H9 (cell line): ENCODE measurements around the gene PDE3A. TPM values are rescaled to one million over a fixed set of nuclear protein-coding genes. Genes with fewer than 3 reads are reported as not detected.

ENCODE experiments used
- DNase-seq: peaks from one replicate; pipeline ENCODE4 v3.0.0-alpha.2; 2017
- H2AFZ ChIP-seq: one replicate; pipeline ENCODE4 v1.6.1; 2013; ENCODE audit warnings: mild to moderate bottlenecking, low read length, control low read depth, moderate library complexity
- H2AK5ac ChIP-seq: 2 replicates; pipeline ENCODE4 v1.6.1; 2013; ENCODE audit warnings: low read length, control low read depth, mixed read lengths; ENCODE audit not compliant: insufficient read length
- H2BK120ac ChIP-seq: one replicate; pipeline ENCODE4 v1.6.1; 2013; ENCODE audit warnings: low read depth, mild to moderate bottlenecking, low read length, control low read depth, inconsistent platforms; ENCODE audit not compliant: poor library complexity, severe bottlenecking
- H2BK12ac ChIP-seq: 2 replicates; pipeline ENCODE4 v1.6.1; 2013; ENCODE audit warnings: low read length, control low read depth, mixed read lengths, low read depth; ENCODE audit not compliant: insufficient read length
- H2BK15ac ChIP-seq: 2 replicates; pipeline ENCODE4 v1.6.1; 2013; ENCODE audit warnings: low read depth, low read length, control low read depth
- H2BK20ac ChIP-seq: one replicate; pipeline ENCODE4 v1.6.1; 2013; ENCODE audit warnings: low read depth, mild to moderate bottlenecking, low read length, control low read depth, inconsistent platforms; ENCODE audit not compliant: poor library complexity, severe bottlenecking
- H2BK5ac ChIP-seq: 2 replicates; pipeline ENCODE4 v1.6.1; 2013; ENCODE audit warnings: low read length, control low read depth, mixed read lengths; ENCODE audit not compliant: insufficient read length
- H3K14ac ChIP-seq: 2 replicates; pipeline ENCODE4 v1.6.1; 2013; ENCODE audit warnings: low read length, control low read depth; ENCODE audit not compliant: insufficient read depth
- H3K18ac ChIP-seq: 2 replicates; pipeline ENCODE4 v1.6.1; 2013; ENCODE audit warnings: low read depth, mild to moderate bottlenecking, mixed read lengths, low read length, control low read depth; ENCODE audit not compliant: insufficient read length
- H3K23ac ChIP-seq: 2 replicates; pipeline ENCODE4 v1.6.1; 2013; ENCODE audit warnings: low read length, control low read depth, mixed read lengths, low read depth; ENCODE audit not compliant: insufficient read length
- H3K23me2 ChIP-seq: 2 replicates; pipeline ENCODE4 v1.6.1; 2013; ENCODE audit warnings: low read depth, mild to moderate bottlenecking, mixed read lengths, low read length, control low read depth; ENCODE audit not compliant: insufficient read length, poor library complexity, severe bottlenecking
- H3K27ac ChIP-seq: 2 replicates; pipeline ENCODE4 v1.5.1; 2013; ENCODE audit warnings: low read length, control low read depth, mixed read lengths, low read depth; ENCODE audit not compliant: insufficient read length
- H3K27me3 ChIP-seq: 2 replicates; pipeline ENCODE4 v1.6.1; 2013; ENCODE audit warnings: low read length, control low read depth, inconsistent platforms; ENCODE audit not compliant: insufficient read depth
- H3K4ac ChIP-seq: 2 replicates; pipeline ENCODE4 v1.6.1; 2013; ENCODE audit warnings: low read depth, mild to moderate bottlenecking, control low read depth, inconsistent platforms, low read length, moderate library complexity
- H3K4me1 ChIP-seq: 2 replicates; pipeline ENCODE4 v1.6.1; 2013; ENCODE audit warnings: low read length, control low read depth, inconsistent platforms; ENCODE audit not compliant: insufficient read depth
- H3K4me2 ChIP-seq: 2 replicates; pipeline ENCODE4 v1.6.1; 2013; ENCODE audit warnings: low read length, control low read depth, mixed read lengths; ENCODE audit not compliant: insufficient read length, insufficient read depth
- H3K56ac ChIP-seq: 2 replicates; pipeline ENCODE4 v1.6.1; 2013; ENCODE audit warnings: low read depth, mild to moderate bottlenecking, mixed read lengths, low read length, control low read depth; ENCODE audit not compliant: insufficient read length
- H3K79me1 ChIP-seq: 2 replicates; pipeline ENCODE4 v1.6.1; 2013; ENCODE audit warnings: low read depth, mild to moderate bottlenecking, moderate library complexity, low read length, control low read depth, inconsistent platforms; ENCODE audit not compliant: insufficient read depth, poor library complexity, severe bottlenecking
- H3K79me2 ChIP-seq: 2 replicates; pipeline ENCODE4 v1.6.1; 2013; ENCODE audit warnings: low read length, control low read depth, inconsistent platforms; ENCODE audit not compliant: insufficient read depth
- H3K9ac ChIP-seq: 2 replicates; pipeline ENCODE4 v1.6.1; 2013; ENCODE audit warnings: low read length, control low read depth, mixed read lengths; ENCODE audit not compliant: insufficient read length; ENCODE audit errors: extremely low read depth
- H3K9me3 ChIP-seq: one replicate; pipeline ENCODE4 v1.6.1; 2013; ENCODE audit warnings: low read depth, low read length, inconsistent platforms; ENCODE audit not compliant: control insufficient read depth
- H3T11ph ChIP-seq: one replicate; pipeline ENCODE4 v1.6.1; 2013; ENCODE audit warnings: mild to moderate bottlenecking, low read length, control low read depth, inconsistent platforms
- H4K20me1 ChIP-seq: one replicate; pipeline ENCODE4 v1.6.1; 2013; ENCODE audit not compliant: control insufficient read depth, insufficient read length, insufficient read depth
- H4K5ac ChIP-seq: 2 replicates; pipeline ENCODE4 v1.6.1; 2013; ENCODE audit warnings: low read depth, mild to moderate bottlenecking, mixed read lengths, low read length, control low read depth; ENCODE audit not compliant: insufficient read length
- H4K8ac ChIP-seq: replicated peaks from 2 replicates; pipeline ENCODE4 v1.6.1; 2013; ENCODE audit warnings: low read length, control low read depth, mixed read lengths, low read depth; ENCODE audit not compliant: insufficient read length
- H4K91ac ChIP-seq: 2 replicates; pipeline ENCODE4 v1.6.1; 2013; ENCODE audit warnings: low read depth, mild to moderate bottlenecking, moderate library complexity, mixed read lengths, low read length, control low read depth; ENCODE audit not compliant: insufficient read length
- H3K27ac Mint-ChIP-seq, 3 experiments: 2 replicates in 2 of 3; 3 replicates in 1 of 3; pipeline ENCODE4 v1.8.0; 2020 to 2021; ENCODE audit warnings: mixed read lengths in 3 of 3, mild to moderate bottlenecking in 1 of 3, moderate library complexity in 1 of 3
- H3K27me3 Mint-ChIP-seq: 2 replicates; pipeline ENCODE4 v1.8.0; 2021; ENCODE audit warnings: low read depth, mild to moderate bottlenecking, moderate library complexity, mixed read lengths
- H3K36me3 Mint-ChIP-seq, 3 experiments: 2 replicates in 2 of 3; 3 replicates in 1 of 3; pipeline ENCODE4 v1.8.0; 2020 to 2021; ENCODE audit warnings: low read depth in 3 of 3, mixed read lengths in 3 of 3; ENCODE audit not compliant: insufficient read depth in 1 of 3
- H3K4me1 Mint-ChIP-seq, 2 experiments: 2 replicates each; pipeline ENCODE4 v1.8.0; 2020; ENCODE audit warnings: mixed read lengths in 2 of 2
- H3K4me3 Mint-ChIP-seq, 2 experiments: 2 replicates in 1 of 2; 3 replicates in 1 of 2; pipeline ENCODE4 v1.8.0; 2020 to 2021; ENCODE audit warnings: mild to moderate bottlenecking in 2 of 2, mixed read lengths in 2 of 2, moderate library complexity in 1 of 2
- H3K9me3 Mint-ChIP-seq, 2 experiments: 2 replicates in 1 of 2; 3 replicates in 1 of 2; pipeline ENCODE4 v1.8.0; 2020; ENCODE audit warnings: mild to moderate bottlenecking in 2 of 2, mixed read lengths in 2 of 2, moderate library complexity in 1 of 2
- CTCF ChIP-seq: fragments of 200-600 bp; sonication (generic); conservative IDR thresholded peaks from 3 replicates; pipeline ENCODE4 v1.8.0; 2021; ENCODE audit warnings: antibody characterized with exemption, mild to moderate bottlenecking
- WGBS: extraction: QIAGEN DNeasy Blood & Tissue Kit; methylation state at CpG from one replicate; pipeline ENCODE4 v1.1.7; 2013; ENCODE audit warnings: missing lambda C conversion rate, low lambda C conversion rate, mixed read lengths; ENCODE audit not compliant: insufficient read length; ENCODE audit errors: extremely low coverage; 5-methylcytosine and 5-hydroxymethylcytosine counted together
- total RNA-seq: library from RNA; stranded (reverse); gene quantifications from 2 replicates; pipeline ENCODE4 v1.2.1, GENCODE V29; 2021

Gene PDE3A
- total RNA-seq, 1 experiment from 2014 or later = 3.0 TPM

- Histone ChIP-seq H2BK120ac (no peak overlapping the region), H2AFZ (no peak overlapping the region), H3K27me3 (no peaks in the 10 kb centered on the region), H2BK5ac (no peak overlapping the region), H2BK12ac (no peak overlapping the region), H4K20me1 (no peaks in the 10 kb centered on the region), H3K4ac (no peak overlapping the region), H3K4me2 (no peak overlapping the region), H3K23me2 (no peaks in the 10 kb centered on the region), H3K9me3 (no peaks in the 10 kb centered on the region), H2AK5ac (no peak overlapping the region), H3K4me1 (no peaks in the 10 kb centered on the region; the same call in 1 of the 2 replicates), H2BK20ac (no peak overlapping the region), H3K9ac (no peak overlapping the region), H4K5ac (no peak overlapping the region), H3K56ac (no peak overlapping the region), H3K79me1 (no peaks in the 10 kb centered on the region), H3K14ac (no peak overlapping the region), H4K8ac (no peak overlapping the region), H3K27ac (no peak overlapping the region), H3K79me2 (no peaks in the 10 kb centered on the region), H4K91ac (no peak overlapping the region), H3T11ph (no peak overlapping the region), H2BK15ac (no peak overlapping the region), H3K18ac (no peak overlapping the region), H3K23ac (no peak overlapping the region)
- TF ChIP-seq CTCF = no peak
- Mint-ChIP-seq H3K36me3 (no peaks in the 10 kb centered on the region; a peak in 1 of 7 replicates), H3K4me3 (no peak overlapping the region), H3K27me3 (no peaks in the 10 kb centered on the region), H3K9me3 (peaks cover 0 to 4% of the 10 kb centered on the region in 2 experiments; a peak in 1 of 5 replicates), H3K27ac (no peak overlapping the region), H3K4me1 (peaks cover 8 to 11% of the 10 kb centered on the region in 2 experiments)
- DNase-seq = no peak
- no CpG with 5 or more reads among the region's 1 CpG for WGBS
Observed at GRCh38 chr12:20483776-20484175, 115.4 kb downstream of the PDE3A start.
